Left forelimb (tissue), 1 donor: ENCODE measurements around the gene SLC36A2.
"Not testable (repeated sequence)": the region's sequence is repeated elsewhere in the genome, so short reads cannot be mapped to it uniquely, and the experiment has no call there.

Experiments used
- DNase-seq: peaks from one replicate; pipeline ENCODE4 v3.0.0-alpha.2; 2018; ENCODE audit warnings: low spot score

Gene SLC36A2

GRCh38 chr5:151326266-151326665 is 21.1 kb downstream of the SLC36A2 start:
- no peak for DNase-seq

GRCh38 chr5:151320481-151320880 is 26.9 kb downstream of the SLC36A2 start:
- DNase-seq, result no peak

- DNase-seq, result no peak
These were observed 28.3 kb downstream of the SLC36A2 start for GRCh38 chr5:151318850-151319732.

GRCh38 chr5:151317871-151318270 is 29.5 kb downstream of the SLC36A2 start:
- no peak for DNase-seq

- DNase-seq, result no peak
These were observed 31.3 kb downstream of the SLC36A2 start for GRCh38 chr5:151315998-151316597.

GRCh38 chr5:151313357-151313756 is 34.0 kb downstream of the SLC36A2 start:
- DNase-seq, result no peak

GRCh38 chr5:151312756-151313324 is 34.5 kb downstream of the SLC36A2 start:
- DNase-seq, result no peak

GRCh38 chr5:151310932-151311331 is 36.4 kb downstream of the SLC36A2 start:
- no peak for DNase-seq

- DNase-seq, result not testable (repeated sequence)
These were observed 37.5 kb downstream of the SLC36A2 start for GRCh38 chr5:151309821-151310220.

- not testable (repeated sequence) for DNase-seq
These were observed 38.1 kb downstream of the SLC36A2 start for GRCh38 chr5:151309266-151309665.

- no peak for DNase-seq
These were observed 43.7 kb downstream of the SLC36A2 start, which contains the start of gene SLC36A3 for GRCh38 chr5:151303666-151304065. Gene SLC36A3 (minus strand): TSS chr5:151303766. CDS start chr5:151303354, 412 bp downstream.

- no peak for DNase-seq
These were observed 49.1 kb downstream of the SLC36A2 start for GRCh38 chr5:151298063-151298855.

GRCh38 chr5:151296974-151297373 is 50.4 kb downstream of the SLC36A2 start:
- no peak for DNase-seq

- no peak for DNase-seq
These were observed 50.9 kb downstream of the SLC36A2 start for GRCh38 chr5:151296478-151296830.

- no peak for DNase-seq
These were observed 51.4 kb downstream of the SLC36A2 start for GRCh38 chr5:151295791-151296477.

- DNase-seq, result no peak
These were observed 52.2 kb downstream of the SLC36A2 start for GRCh38 chr5:151295138-151295537.

GRCh38 chr5:151293624-151294023 is 53.7 kb downstream of the SLC36A2 start:
- no peak for DNase-seq

- no peak for DNase-seq
These were observed 59.2 kb downstream of the SLC36A2 start for GRCh38 chr5:151288180-151288579.

- DNase-seq, result no peak
These were observed 61.1 kb downstream of the SLC36A2 start for GRCh38 chr5:151286246-151286645.

GRCh38 chr5:151285683-151286082 is 61.7 kb downstream of the SLC36A2 start:
- DNase-seq, result no peak

- DNase-seq, result no peak
These were observed 62.9 kb downstream of the SLC36A2 start for GRCh38 chr5:151284392-151284967.
